OCI-LY7 (cell line): ENCODE measurements around the gene UBFD1. TPM values are rescaled to one million over a fixed set of nuclear protein-coding genes. Genes with fewer than 3 reads are reported as not detected.
A peak's percentile ranks its signal among the peaks of the same experiment; 100 is the strongest.

Source experiments
- BruUV-seq: library from RNA; stranded (reverse); fragments of 400-500 nt; replicated peaks from 2 replicates; lab custom pipeline; 2021; lab: Mats Ljungman, UMichigan
- CTCF ChIA-PET: fragments of 300-600 bp; sonication (Branson Sonifier 250); formaldehyde crosslinking; loops from one replicate; lab custom pipeline; 2022; ENCODE audit warnings: antibody characterized with exemption; ENCODE audit not compliant: unreplicated experiment; lab: Charles Lee
- POLR2A ChIA-PET: fragments of 300-600 bp; sonication (Branson Sonifier 250); formaldehyde crosslinking; loops from one replicate; lab custom pipeline; 2022; ENCODE audit warnings: antibody characterized with exemption; lab: Charles Lee
- DNase-seq: peaks from one replicate; pipeline ENCODE4 v3.0.0-alpha.2; 2015; ENCODE audit warnings: low spot score
- H2AFZ ChIP-seq: fragments of 200-600 bp; sonication (generic), shearing (Covaris generic); 2 replicates; pipeline ENCODE4 v1.6.1; 2014; ENCODE audit warnings: mild to moderate bottlenecking, antibody characterized with exemption, low read length, moderate library complexity
- H3K27ac ChIP-seq: fragments of 200-600 bp; sonication (generic); 2 replicates; pipeline ENCODE4 v1.5.1; 2014; ENCODE audit warnings: mixed run types, low read depth, mild to moderate bottlenecking, moderate library complexity, low read length, inconsistent platforms; ENCODE audit not compliant: poor library complexity, severe bottlenecking
- H3K36me3 ChIP-seq: fragments of 200-600 bp; sonication (generic); 2 replicates; pipeline ENCODE4 v1.6.1; 2014; ENCODE audit warnings: mild to moderate bottlenecking, antibody characterized with exemption, low read length, moderate library complexity, mixed read lengths; ENCODE audit not compliant: insufficient read depth
- H3K4me1 ChIP-seq: fragments of 200-600 bp; sonication (generic); 2 replicates; pipeline ENCODE4 v1.5.1; 2014; ENCODE audit warnings: mild to moderate bottlenecking, low read length; ENCODE audit not compliant: insufficient read depth, poor library complexity, severe bottlenecking
- H3K4me2 ChIP-seq: fragments of 200-600 bp; sonication (generic); 2 replicates; pipeline ENCODE4 v1.6.1; 2014; ENCODE audit warnings: mild to moderate bottlenecking, low read length
- H3K4me3 ChIP-seq: fragments of 200-600 bp; sonication (generic); 2 replicates; pipeline ENCODE4 v1.5.1; 2014; ENCODE audit warnings: mild to moderate bottlenecking, low read depth, low read length; ENCODE audit not compliant: poor library complexity, severe bottlenecking
- H3K79me2 ChIP-seq: fragments of 200-600 bp; sonication (generic); 2 replicates; pipeline ENCODE4 v1.6.1; 2016; ENCODE audit warnings: low read depth, mild to moderate bottlenecking, low read length, moderate library complexity, mixed read lengths; ENCODE audit not compliant: insufficient read depth
- H3K9me2 ChIP-seq: fragments of 200-600 bp; sonication (generic); 2 replicates; pipeline ENCODE4 v1.6.1; 2016; ENCODE audit warnings: mild to moderate bottlenecking, low read length, mixed read lengths; ENCODE audit not compliant: insufficient read depth
- H3K9me3 ChIP-seq: fragments of 200-600 bp; sonication (generic); 2 replicates; pipeline ENCODE4 v1.6.1; 2014; ENCODE audit warnings: mild to moderate bottlenecking, mixed run types, low read length, mixed read lengths
- H4K20me1 ChIP-seq: fragments of 200-600 bp; sonication (generic); 2 replicates; pipeline ENCODE4 v1.6.1; 2014; ENCODE audit warnings: mild to moderate bottlenecking, antibody characterized with exemption, low read length, moderate library complexity, mixed read lengths; ENCODE audit not compliant: insufficient read depth
- CTCF ChIP-seq: fragments of 200-600 bp; sonication (generic); conservative IDR thresholded peaks from 2 replicates; pipeline ENCODE4 v1.5.1; 2014; ENCODE audit warnings: mild to moderate bottlenecking, antibody characterized with exemption, low read length, moderate library complexity, mixed read lengths
- EZH2phosphoT487 ChIP-seq: fragments of 200-600 bp; sonication (generic); IDR thresholded peaks from 2 replicates; pipeline ENCODE4 v1.6.1; 2018; ENCODE audit warnings: low read depth, borderline replicate concordance, mild to moderate bottlenecking, mixed run types, antibody characterized with exemption, low read length, moderate library complexity, mixed read lengths
- intact Hi-C: fragments of 100-400 bp; cut with micrococcal nuclease; formaldehyde crosslinking; loops from one replicate; pipeline ENCODE4 v1.10.0; 2022; ENCODE audit not compliant: unreplicated experiment
- total RNA-seq, 2 experiments: library from RNA; depleted of rRNA in 1 of 2; stranded (reverse); fragments of >200 nt in 1 of 2; shearing (Covaris generic) in 1 of 2; gene quantifications; 2 replicates each; pipeline ENCODE4 v1.2.3, GENCODE V29; 2014 to 2022

UBFD1 gene
- total RNA-seq, 2 experiments from 2014 or later, result 42.4 to 67.1 TPM

- CTCF ChIA-PET, result no interaction called here
Measured at GRCh38 chr16:23578101-23578830, 20.7 kb downstream of the UBFD1 start.

GRCh38 chr16:23579371-23579770 lies 21.8 kb downstream of the UBFD1 start:
- H3K9me2 ChIP-seq, result no peaks in the 10 kb centered on the region
- H3K36me3 ChIP-seq, result peaks cover 60% of the 10 kb centered on the region
- H3K4me1 ChIP-seq, result no peaks in the 10 kb centered on the region
- no peaks in the 10 kb centered on the region for H3K9me3 ChIP-seq
- ChIA-PET CTCF (no interaction called here), POLR2A (no interaction called here)
- H3K4me3 ChIP-seq, result no peak overlapping the region
- no peak overlapping the region for H3K27ac ChIP-seq
- no peak overlapping the region for H3K4me2 ChIP-seq
- BruUV-seq, result no TSS peak
- H3K79me2 ChIP-seq, result no peaks in the 10 kb centered on the region
- intact Hi-C loops, result no loop called here
- no peaks in the 10 kb centered on the region for H4K20me1 ChIP-seq
- no peak for TF ChIP-seq EZH2phosphoT487
- no peak for TF ChIP-seq CTCF
- no peak for DNase-seq
- no peak overlapping the region for H2AFZ ChIP-seq

More at GRCh38 chr16:23578101-23578830, 20.7 kb downstream of the UBFD1 start:
- H3K4me1 ChIP-seq, result peaks cover 6% of the 10 kb centered on the region
- no peak overlapping the region for H3K4me3 ChIP-seq
- H3K27ac ChIP-seq, result no peak overlapping the region
- POLR2A ChIA-PET, result interaction anchor here (0.8 kb wide), 1 partner anchor 15 kb away, joined by 3 read pairs; no protein-coding TSS in a partner anchor
- DNase-seq, result no peak
- BruUV-seq, result TSS peak; percentile 41
- H4K20me1 ChIP-seq, result no peaks in the 10 kb centered on the region
- H3K9me2 ChIP-seq, result no peaks in the 10 kb centered on the region
- no peaks in the 10 kb centered on the region for H3K79me2 ChIP-seq
- no peaks in the 10 kb centered on the region for H3K9me3 ChIP-seq
- TF ChIP-seq EZH2phosphoT487 (no peak), CTCF (no peak)
- H2AFZ ChIP-seq, result no peak overlapping the region
- intact Hi-C loops, result no loop called here
- H3K4me2 ChIP-seq, result no peak overlapping the region
- H3K36me3 ChIP-seq, result peaks cover 57% of the 10 kb centered on the region

- Histone ChIP-seq H3K9me3 (no peaks in the 10 kb centered on the region), H3K79me2 (no peaks in the 10 kb centered on the region), H3K36me3 (peaks cover 66% of the 10 kb centered on the region), H4K20me1 (no peaks in the 10 kb centered on the region), H2AFZ (no peak overlapping the region), H3K27ac (no peak overlapping the region), H3K4me2 (no peak overlapping the region), H3K9me2 (no peaks in the 10 kb centered on the region), H3K4me1 (no peaks in the 10 kb centered on the region), H3K4me3 (no peak overlapping the region)
- TF ChIP-seq CTCF (no peak), EZH2phosphoT487 (no peak)
- CTCF ChIA-PET, result no interaction called here
- intact Hi-C loops, result no loop called here
- POLR2A ChIA-PET, result no interaction called here
- BruUV-seq, result no TSS peak
- DNase-seq, result no peak
Measured at GRCh38 chr16:23580391-23580790, 22.9 kb downstream of the UBFD1 start.
